Omental fat pad (tissue), 4 donors: ENCODE results near the gene RALGAPA1. TPM values are rescaled to one million over a fixed set of nuclear protein-coding genes. Genes with fewer than 3 reads are reported as not detected.

ENCODE experiments used
- ATAC-seq: fragments of 150-250 bp; one replicate; pipeline ENCODE4 v1.9.1; 2016; ENCODE audit warnings: mild to moderate bottlenecking, moderate library complexity; ENCODE audit not compliant: low FRiP score
- DNase-seq: peaks from one replicate; pipeline ENCODE4 v3.0.0-alpha.2; 2019; ENCODE audit warnings: low spot score
- total RNA-seq, 4 donors: library from RNA; depleted of rRNA; stranded (reverse); fragments of >200 nt; gene quantifications; one replicate each; pipeline ENCODE4 v1.1.0, GENCODE V29; 2016
- TF ChIP-seq, protein P1 (sequence below), 3 donors: fragments of 450-650 bp; IDR thresholded peaks; one replicate each; pipeline ENCODE4 v1.5.1; 2016 to 2017; ENCODE audit warnings: antibody characterized with exemption in 3 of 3, mild to moderate bottlenecking in 3 of 3, moderate library complexity in 2 of 3

RALGAPA1 gene
- total RNA-seq, 4 donors from 2014 or later: 43.5 to 79.0 (median 54.9) TPM

DNA sequence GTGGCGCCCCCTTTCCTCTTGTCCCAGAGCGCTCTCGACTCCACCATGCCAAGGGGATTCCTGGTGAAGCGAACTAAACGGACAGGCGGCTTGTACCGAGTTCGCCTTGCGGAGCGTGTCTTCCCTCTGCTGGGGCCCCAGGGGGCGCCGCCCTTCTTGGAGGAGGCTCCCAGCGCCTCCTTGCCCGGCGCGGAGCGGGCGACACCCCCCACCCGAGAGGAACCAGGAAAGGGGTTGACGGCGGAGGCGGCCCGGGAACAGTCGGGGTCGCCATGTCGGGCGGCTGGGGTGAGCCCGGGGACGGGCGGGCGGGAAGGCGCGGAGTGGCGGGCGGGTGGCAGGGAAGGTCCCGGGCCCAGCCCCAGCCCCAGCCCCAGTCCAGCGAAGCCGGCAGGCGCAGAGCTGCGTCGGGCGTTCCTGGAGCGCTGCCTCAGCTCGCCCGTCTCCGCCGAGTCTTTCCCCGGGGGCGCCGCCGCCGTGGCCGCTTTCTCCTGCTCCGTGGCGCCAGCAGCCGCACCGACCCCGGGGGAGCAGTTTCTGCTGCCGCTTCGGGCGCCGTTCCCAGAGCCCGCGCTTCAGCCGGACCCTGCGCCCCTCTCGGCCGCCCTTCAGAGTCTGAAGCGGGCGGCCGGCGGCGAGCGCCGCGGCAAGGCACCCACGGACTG, 274.8 kb downstream of the RALGAPA1 start:
- no peak for DNase-seq
- peak; percentile 8 for ATAC-seq

DNA sequence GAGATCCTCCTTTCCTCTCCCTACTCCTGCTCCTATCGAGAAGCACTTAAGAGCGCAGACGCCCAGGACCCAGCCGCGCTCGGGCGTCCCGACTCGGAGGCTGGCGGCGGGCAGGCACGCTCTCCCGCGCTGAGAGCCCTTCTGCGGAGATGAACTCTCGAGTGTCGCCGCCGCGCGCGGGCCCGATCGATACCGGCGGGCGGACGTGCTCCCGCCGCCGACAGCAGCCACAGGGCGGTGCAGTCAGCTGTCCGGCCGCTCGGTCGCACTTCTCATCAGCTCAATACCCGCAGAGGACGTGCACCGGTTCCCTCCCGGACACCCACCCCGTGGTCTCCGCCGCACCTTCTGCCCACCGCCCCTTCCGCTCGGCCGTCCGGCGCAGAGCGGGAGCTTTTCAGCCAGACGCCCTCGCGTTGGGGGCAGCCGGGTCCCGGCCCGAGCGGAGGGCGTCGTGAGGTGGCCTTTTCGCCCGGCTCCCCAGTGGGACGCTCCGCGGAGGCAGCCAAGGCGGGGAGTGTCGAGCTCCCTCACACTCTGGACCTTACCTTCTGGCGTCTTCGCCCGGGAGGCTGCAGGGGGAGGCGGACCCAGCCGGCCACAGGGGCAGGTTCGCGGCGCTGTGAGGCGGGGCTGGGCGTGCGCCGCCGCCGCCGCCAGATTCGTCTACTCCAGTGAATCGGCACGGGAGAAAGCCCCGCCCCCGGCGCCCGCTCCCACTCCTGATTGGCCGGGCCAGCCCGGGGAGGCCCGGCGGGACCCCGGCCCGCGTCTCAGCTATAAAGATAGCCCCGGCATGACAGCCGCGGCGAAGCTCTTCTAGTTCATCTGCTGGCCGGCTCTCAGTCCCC, 275.5 kb downstream of the RALGAPA1 start, which contains the start of gene INSM2:
Gene INSM2, plus strand, starts transcription at position 808 of the 851 bp plus-strand sequence. CDS start 89 bp downstream, outside the sequence.
- ATAC-seq (peak; percentile 70), DNase-seq (no peak)
- TF ChIP-seq, protein P1, sequence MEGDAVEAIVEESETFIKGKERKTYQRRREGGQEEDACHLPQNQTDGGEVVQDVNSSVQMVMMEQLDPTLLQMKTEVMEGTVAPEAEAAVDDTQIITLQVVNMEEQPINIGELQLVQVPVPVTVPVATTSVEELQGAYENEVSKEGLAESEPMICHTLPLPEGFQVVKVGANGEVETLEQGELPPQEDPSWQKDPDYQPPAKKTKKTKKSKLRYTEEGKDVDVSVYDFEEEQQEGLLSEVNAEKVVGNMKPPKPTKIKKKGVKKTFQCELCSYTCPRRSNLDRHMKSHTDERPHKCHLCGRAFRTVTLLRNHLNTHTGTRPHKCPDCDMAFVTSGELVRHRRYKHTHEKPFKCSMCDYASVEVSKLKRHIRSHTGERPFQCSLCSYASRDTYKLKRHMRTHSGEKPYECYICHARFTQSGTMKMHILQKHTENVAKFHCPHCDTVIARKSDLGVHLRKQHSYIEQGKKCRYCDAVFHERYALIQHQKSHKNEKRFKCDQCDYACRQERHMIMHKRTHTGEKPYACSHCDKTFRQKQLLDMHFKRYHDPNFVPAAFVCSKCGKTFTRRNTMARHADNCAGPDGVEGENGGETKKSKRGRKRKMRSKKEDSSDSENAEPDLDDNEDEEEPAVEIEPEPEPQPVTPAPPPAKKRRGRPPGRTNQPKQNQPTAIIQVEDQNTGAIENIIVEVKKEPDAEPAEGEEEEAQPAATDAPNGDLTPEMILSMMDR (IDR thresholded peaks at IDR 0.05): no peak

More for the DNA sequence above, 274.8 kb downstream of the RALGAPA1 start:
- TF ChIP-seq, protein P1 (IDR thresholded peaks at IDR 0.05): no peak

DNA sequence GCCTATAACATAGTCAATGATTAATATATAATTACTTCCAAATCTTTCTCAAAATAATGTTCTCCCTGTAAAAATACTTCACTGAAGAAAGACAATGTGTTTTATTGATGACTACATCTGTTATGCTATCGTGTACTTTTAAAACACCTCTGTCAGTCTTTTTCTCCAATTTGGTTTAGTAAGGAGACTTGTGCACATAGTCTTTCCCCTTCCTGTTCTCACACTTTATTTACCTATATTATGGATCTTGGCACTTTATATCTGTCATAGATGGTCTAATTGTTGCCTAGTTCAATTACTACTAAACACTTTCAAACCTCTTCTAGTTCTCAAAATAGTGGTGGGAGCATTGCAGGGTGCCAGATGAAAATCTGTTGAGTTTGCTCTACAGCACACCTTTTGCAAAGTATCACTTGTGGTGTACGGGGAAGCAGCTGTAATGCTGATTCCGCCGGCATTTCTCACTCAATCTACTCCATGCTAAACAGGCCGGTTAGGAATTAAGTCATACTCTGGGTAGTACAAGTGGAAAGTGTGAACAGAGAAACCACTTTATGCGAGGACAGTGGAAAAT, 276.2 kb downstream of the RALGAPA1 start:
- ATAC-seq: no peak
- DNase-seq: no peak
- TF ChIP-seq, protein P1 (IDR thresholded peaks at IDR 0.05): no peak

DNA sequence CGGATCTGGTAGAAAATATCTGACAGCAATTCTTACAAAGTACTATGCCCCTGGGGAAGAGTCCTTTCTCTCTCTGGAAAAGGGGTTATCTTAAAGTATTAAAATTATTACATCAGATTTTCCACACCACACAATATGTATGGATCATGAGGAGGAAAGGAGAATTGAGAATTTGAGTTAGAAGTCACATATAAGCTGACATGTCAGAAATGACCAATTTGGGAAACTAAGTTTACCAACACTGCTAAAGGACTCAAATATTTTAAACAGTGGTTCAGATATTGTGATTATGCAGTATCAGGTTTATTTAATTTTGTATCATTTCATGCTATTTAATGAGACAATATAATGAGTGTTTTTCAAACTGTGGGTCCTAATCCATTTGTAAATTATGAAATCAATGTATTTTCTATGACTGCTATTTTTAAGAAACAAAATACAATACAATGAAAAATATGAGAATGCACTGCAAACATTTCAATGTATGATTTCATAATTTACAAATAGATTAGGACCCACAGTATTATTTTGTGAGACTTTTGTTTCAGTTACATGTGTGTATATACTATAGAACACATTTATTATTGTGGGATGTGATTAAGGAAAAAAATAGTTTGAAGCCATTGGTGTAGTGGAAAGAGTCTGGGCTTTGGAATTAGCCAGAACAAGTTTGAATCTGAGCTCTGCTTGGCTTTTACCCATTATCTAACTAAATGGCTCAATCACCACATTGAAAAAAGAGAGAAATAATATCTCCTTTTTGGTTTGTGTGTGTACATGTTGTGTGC, 276.9 kb downstream of the RALGAPA1 start:
- no peak for DNase-seq
- ATAC-seq: no peak
- TF ChIP-seq, protein P1 (IDR thresholded peaks at IDR 0.05): no peak

DNA sequence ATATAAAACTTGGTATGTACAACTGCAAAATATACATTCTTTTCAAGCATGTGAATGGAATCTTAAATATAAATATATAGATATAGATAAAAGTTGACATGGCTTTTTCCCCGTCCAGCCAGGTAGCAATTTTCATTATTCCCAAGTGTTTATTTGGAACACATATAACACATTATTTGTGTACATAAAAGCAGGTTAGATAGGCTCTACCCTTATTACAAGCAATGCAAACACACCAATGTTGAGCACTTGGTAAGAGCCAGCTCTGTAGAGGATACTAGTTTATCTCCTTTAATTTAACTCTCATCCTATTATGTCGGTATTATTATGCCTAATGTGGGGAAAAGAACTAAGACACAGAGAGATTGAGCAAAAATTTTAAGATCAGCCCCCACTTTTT, 282.1 kb downstream of the RALGAPA1 start:
- no peak for DNase-seq
- TF ChIP-seq, protein P1 (IDR thresholded peaks at IDR 0.05): no peak
- ATAC-seq: no peak

DNA sequence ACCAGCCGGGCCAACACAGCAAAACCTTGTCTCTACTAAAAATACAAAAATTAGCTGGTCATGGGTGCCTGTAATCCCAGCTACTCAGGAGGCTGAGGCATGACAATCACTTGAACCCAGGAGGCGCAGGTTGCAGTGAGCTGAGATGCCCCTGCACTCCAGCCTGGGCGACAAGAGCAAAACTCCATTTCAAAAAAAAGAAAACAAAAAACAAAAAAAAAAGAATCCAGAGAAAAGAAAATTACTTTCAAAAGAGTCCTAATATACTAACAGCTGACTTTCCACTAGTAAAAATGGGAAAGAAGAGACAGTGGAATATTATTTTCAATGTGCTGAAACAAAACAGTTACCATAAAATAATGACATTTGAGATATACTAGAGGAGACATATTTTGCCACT, 283.4 kb downstream of the RALGAPA1 start:
- ATAC-seq: no peak
- TF ChIP-seq, protein P1 (IDR thresholded peaks at IDR 0.05): no peak
- no peak for DNase-seq
